ENCODE results near the gene ARL9.

ARL9 gene, protein sequence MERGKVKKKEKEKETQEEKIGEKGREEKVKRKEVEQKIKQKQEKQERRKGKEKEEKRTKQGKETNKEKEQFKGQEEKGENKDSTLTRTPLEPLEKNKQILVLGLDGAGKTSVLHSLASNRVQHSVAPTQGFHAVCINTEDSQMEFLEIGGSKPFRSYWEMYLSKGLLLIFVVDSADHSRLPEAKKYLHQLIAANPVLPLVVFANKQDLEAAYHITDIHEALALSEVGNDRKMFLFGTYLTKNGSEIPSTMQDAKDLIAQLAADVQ

DNA sequence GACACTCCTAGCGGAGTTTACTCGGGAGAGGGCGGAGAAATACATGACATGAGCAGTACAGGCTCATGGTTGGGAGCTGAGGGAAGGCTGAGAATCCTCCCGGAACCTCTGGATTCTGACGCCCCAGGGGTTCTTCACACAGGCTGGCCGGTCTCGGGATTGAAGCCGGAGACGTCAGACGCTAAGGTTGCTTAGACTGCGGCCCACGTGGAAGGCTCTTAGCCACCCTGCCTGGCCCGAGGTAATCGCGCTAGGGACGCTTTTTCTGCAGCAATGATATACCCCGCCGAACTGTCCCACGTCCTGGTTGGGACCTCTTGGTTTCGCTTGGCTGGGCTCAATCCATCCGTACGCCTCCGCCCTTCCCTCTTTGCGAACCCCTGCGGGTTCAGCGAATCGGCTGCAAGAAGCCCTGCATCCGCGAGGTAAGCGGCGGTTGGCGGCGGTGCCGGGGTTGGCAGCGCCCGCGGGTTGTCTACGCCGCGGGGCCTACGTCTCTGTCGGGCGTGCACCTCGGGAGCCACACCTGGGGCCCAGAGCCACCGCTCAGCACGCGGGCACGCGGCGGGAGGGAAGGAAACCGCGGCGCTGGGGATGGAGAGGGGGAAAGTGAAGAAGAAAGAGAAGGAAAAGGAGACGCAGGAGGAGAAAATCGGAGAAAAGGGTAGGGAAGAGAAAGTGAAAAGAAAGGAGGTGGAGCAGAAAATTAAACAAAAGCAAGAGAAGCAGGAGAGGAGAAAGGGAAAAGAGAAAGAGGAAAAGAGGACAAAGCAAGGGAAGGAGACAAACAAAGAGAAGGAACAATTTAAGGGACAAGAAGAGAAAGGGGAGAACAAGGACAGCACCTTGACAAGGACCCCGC is at the start of gene ARL9:
Gene ARL9, plus strand, starts transcription at position 523 of the 862 bp plus-strand sequence. Its CDS starts 72 bp downstream, at position 595.
- peak; percentile 84 for DNase-seq

DNA sequence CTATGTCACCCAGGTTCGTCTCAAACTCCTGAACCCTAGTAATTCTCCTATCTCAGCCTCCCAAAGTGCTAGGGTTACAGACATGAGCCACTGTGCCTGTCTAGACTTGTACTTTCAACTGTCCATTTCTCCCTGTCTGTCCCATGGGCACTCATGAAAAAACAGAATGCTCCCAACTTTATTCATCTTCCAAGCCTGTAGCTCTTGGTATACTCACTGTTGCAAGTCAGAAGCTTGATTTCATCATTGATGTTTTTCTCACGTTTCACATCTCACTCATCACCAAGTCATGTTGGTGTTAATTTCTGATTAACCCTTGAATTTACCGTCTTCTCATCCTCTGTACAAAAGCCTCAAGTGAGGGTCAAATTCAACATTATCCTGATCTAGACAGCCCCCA is 45.5 kb upstream of the ARL9 start:
- DNase-seq, result no peak

DNA sequence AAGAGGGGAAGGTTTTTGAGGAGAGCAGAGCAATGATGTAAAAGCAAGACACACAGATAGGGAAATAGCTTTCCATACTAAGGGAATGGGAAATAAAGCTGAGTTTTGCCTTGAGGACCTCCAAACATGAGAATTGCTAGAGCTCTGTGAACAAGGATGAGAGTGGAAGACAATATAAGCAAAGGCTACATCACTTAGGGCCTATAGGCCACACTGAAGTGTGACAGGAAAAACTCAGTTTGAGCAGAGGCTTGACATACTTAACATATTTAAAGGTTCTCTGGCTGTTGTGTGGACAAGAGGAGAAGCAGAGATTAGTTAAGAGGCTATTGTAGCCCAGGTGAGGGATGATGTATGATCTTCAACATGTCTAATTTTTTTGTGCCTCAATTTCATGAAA is 43.4 kb upstream of the ARL9 start:
- no peak for DNase-seq

DNA sequence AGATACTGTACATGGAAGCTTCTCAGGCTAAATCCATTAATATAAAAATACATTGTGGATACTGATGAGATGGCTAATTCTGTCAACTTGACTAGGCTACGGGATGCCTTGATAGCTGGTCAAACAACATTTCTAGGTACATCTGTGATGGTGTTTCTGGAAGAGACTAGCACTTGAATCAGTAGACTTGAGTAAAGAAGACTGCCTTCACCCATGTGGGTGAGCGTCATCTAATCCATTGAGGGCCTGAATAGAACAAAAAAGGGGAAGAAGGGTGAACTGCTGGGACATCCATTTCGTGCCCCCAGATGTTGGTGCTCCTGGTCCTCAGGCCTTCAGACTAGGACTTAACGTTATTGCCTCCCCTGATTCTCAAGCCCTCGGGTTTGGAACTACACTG is 41.9 kb upstream of the ARL9 start:
- DNase-seq, result no peak

DNA sequence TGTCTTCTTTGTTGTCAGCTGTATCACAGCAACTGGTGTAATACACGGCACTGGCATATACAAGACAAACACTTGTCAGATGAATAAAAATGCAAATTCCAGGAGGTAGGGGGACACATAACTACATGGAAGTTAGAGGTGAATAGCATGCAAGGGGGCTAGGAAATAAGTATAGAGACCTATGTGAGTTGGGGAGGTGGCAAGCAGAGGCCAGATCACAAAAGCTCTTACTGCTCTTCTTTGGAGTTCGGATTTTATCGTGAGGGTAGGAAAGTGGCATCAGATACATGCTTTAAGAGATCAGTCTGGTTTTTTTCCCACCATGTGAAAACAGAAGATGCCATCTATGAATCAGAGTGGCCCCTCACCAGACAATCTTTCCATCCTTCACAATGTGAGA is 41.0 kb upstream of the ARL9 start:
- DNase-seq, result no peak

DNA sequence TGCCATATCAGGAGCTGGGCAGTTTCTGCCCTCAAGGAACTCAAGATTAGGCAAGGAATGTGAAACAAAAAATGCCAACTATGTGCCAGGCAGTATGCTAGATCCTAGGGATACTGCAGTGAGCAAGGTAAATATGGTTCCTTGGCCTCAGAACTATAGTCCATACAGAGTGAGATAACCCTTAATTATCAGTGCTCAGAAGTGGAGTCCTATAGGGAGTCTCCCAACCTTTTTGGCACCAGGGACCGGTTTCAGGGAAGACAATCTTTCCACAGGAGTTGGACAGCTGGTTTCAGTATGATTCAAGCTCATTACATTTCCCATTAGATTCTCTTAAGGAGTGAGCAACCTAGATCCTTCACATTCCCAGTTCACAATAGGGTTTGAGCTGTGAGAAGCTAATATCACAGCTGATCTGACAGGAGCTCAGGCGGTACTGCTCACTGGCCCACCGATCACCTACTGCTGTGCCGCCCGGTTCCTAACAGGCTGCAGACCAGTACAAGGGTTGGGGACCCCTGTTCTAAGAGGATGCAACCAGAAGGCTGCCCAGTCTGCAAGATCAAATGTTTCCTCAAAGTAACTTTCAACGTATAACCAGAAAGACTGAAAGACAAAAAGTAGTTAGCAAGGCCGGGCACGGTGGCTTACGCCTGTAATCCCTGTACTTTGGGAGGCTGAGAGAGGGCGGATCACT is 39.8 kb upstream of the ARL9 start:
- DNase-seq, result peak; percentile 3

DNA sequence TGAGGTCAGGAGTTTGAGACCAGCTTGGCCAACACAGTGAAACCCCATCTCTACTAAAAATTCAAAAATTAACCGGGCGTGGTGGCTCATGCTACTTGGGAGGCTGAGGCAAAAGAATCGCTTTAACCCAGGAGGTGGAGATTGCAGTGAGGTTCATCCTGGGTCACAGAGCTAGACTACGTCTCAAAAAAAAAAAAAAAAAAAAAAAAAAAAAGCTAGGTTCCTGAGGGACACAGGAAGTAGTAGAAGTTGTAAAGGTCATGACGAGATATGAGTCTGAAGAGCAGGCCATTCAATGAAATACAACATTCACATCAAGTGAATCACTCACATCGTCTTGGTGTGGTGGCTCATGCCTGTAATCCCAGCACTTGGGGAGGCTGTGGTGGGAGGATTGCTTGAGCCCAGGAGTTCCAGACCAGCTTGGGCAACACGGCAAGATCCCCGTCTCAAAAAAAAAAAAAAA is 39.3 kb upstream of the ARL9 start:
- DNase-seq, result peak; percentile 13

DNA sequence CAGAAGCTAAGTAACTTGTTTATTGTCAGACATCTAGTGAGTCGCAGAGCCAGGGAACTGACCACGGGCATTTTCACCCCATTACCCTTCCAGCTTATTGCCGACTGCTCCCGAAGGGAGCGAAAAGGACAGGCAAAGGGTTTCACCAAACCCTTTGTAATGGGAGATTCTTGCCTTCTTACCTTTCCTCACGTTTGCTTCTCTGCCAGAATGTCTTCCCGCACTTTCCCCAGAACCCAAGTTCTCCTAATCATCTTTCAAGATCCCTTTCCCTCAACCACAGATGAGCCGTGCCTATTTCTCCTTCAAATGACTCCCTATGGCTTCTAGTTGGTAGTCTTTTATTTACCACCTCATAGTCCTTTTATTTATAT is 38.7 kb upstream of the ARL9 start:
- DNase-seq, result no peak

DNA sequence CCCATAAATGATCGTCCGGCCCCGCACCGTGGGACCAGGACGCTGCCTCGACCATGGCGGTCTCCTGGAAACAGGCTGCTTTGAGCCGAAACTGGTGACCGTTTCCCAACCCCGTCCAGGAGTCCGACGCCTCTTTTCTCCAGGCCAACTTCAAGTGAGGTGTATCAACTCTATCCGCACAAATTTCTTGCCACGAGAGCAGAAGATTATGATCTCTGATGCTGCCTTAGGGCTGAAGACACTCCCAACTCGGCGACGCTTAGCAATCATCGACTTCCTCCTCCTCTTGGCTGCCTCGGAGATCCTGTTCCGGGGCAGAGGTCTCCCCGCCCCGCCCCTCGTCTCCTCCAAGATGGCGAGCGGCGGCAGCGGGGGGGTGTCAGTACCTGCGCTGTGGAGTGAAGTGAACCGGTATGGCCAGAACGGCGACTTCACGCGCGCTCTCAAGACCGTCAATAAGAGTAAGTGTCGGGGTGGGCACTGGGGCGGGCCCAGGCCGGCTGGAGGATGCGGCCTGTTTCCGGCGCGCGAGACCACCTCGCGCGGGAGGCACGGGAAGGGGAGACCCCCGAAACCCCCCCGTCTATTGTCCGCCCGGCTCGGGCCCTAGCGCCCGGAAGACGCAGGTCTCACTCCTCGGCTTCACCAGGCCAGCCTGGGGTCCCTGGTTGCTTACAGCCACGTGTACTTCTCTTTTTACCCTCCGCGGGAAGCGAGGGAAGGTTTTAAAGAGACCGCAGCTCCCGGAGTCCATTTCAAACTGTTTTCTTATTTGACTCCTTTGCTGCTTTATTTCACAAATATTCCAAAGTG is 38.1 kb upstream of the ARL9 start, which contains the start of gene SRP72:
Gene SRP72, plus strand, starts transcription at position 334 of the 813 bp plus-strand sequence. Its CDS starts 19 bp downstream, at position 353.
- peak; percentile 93 for DNase-seq

DNA sequence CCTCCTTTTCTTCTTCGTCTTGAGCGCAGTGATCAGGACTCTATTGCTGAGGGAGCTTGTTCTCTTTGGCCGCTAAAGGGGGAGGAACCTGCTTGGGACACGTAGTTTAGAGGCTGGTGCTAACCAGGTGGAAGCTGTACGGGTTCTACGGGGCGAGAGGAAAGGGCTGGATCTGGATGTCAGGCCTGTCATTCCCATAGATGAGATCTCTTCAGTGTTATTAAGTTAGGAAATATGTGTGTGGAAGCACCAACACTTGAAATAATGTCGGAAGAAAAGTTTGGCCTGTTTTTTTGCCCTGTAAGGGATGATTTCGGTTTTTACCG is 37.5 kb upstream of the ARL9 start:
- DNase-seq, result no peak

DNA sequence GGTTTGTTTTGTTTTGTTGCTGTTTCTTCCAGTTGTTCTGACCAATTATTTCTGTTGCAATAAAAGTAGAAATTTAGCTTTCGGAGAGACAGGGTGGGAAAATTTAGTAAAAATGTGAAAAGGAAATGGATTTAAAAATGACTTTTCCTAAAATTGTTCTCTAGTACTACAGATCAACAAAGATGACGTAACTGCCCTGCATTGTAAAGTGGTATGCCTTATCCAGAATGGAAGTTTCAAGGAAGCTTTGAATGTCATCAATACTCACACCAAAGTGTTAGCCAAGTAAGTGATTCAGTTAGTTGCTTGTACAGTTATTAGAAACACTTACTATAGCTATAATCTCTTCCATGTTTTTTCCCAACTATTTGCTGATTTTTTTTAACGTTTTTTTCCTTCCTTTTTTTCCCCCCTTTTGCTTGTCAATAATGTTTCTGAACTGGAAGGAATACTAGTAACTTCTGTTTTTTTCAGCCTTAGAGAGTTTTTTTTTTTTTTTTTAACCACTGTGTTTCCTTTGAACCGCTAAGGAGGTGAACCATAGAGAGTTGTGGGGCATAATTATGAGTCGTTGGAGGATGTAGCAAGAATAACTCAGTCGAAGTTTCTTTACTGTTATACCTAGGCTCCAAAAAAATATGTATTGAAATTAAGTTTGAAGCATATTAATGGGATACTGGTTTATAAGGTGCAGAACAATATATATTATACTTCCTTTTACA is 35.9 kb upstream of the ARL9 start:
- DNase-seq, result no peak

DNA sequence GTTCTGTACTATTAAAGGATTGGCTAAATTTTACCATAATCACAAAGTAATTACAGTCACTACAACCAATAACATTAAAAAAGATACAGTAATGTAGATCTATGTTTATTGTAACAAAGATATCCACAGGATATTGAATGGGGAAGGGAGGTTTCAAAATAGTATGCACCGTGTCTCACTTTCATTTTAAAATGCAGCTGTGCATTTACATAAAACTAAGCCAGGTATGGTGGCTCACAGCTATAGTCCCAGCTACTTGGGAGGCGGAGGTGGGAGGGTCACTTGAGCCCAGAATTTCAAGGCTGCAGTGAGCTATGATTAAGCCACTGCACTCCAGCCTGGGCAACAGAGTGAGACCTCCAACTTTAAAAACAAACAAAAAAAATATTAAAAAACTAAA is 29.7 kb upstream of the ARL9 start:
- no peak for DNase-seq

DNA sequence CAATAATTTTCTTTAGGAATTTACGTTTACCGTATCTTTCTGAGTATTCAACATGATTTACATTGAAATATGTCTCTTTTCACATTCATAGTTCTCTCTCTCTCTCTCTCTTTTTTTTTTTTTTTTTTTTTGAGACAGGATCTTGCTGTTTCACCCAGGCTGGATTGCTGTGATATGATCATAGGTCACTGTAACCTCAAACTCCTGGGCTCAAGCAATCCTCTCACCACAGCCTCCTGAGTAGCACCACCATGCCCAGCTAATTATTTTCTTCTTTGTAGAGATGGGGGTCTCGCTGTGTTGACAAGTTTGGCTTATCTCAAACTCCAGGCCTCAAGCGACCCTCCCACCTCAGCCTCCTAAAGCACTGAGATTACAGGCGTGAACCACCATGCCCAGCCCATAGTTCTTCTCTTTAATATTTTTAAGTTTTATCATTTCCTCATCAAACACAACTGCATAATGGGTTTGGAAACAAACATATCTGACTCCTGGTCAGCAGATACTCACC is 28.3 kb upstream of the ARL9 start:
- no peak for DNase-seq

DNA sequence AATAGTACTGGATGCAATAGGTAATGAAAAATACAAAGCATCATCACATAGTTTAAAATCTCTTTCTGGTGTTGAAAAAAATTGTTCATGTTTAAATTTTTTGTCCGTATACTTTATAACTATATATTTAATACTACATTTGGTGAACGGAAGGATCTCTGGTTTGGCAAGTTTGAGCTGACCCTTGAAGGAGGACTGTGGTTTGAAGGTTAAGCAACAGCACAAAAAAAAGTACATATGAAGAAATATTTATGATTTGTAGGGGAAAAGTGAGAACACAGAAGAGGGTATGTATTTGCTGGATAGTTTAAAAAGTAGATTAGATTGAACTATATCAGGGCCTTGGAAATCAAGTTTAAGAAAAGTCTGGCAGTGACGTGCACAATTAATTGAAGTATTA is 24.9 kb upstream of the ARL9 start:
- DNase-seq, result no peak

DNA sequence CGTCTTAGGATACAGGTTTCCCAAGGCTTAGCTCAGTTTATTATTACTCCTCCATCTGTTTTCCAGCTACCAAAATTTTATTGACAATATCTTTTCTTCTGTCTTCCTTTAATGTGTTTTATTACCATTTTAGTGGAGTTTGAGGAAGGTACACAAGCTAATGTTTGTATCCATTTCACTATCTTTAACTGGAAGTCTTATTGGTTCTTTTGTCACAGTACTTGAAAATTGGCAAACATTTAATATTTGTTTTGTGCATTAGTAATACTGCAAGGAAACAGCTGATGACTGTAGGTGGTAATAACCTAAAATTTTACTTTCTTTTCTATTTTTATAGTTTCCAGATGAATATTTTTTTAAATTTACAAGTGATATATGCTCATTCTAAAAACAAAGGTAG is 9.3 kb upstream of the ARL9 start:
- DNase-seq, result no peak

DNA sequence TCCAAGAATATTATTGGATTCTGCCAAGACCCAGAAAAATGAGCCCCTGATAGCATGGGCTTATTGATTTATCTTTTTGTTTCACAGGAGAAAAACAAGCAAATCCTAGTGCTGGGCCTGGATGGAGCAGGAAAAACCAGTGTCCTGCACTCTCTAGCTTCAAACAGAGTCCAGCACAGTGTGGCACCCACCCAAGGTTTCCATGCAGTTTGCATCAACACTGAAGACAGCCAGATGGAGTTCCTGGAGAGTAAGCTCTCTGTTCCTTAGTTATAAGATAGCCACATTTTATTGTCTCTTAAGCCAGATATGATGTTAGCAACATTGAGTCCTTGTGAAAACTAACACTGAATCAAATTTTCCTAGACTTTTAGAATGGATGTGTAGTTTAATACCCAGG is 5.5 kb downstream of the ARL9 start:
- DNase-seq, result no peak

DNA sequence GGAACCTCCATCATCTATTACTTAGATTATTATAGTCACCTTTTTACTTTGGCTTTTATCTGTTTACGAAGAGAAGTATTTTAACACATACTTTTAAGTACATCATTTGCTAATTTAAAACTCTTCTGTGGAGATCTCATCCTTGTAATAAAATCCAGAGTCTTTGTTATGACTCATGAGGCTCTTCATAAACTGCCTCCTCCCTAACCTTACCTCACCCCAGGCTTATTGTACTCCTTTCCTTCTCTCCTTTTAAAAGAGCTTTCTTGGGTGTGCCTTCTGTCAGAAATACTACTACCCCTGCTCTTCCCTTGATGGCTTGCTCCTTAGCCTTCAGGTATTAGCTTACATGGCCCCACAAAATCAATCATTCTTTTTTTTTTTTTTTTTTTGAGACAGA is 6.6 kb downstream of the ARL9 start:
- no peak for DNase-seq

DNA sequence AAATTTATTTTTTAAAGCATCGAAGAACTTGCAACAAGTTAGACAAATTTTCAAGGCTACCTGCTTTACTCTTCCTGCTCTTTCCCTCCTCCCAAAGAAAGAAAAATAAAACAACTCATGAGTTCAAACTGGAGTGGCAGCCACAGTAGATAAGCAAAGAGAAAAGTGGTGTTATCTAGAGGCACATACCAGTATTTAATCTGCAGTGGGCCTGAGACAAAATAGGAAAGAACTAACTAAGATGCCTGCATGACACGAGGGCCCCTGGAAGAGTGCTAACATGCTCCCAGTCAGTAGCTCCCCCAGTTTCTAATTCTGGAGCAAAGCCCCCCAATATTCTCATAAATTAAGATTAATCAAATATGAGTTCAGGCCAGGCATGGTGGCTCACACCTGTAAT is 7.9 kb downstream of the ARL9 start:
- no peak for DNase-seq

DNA sequence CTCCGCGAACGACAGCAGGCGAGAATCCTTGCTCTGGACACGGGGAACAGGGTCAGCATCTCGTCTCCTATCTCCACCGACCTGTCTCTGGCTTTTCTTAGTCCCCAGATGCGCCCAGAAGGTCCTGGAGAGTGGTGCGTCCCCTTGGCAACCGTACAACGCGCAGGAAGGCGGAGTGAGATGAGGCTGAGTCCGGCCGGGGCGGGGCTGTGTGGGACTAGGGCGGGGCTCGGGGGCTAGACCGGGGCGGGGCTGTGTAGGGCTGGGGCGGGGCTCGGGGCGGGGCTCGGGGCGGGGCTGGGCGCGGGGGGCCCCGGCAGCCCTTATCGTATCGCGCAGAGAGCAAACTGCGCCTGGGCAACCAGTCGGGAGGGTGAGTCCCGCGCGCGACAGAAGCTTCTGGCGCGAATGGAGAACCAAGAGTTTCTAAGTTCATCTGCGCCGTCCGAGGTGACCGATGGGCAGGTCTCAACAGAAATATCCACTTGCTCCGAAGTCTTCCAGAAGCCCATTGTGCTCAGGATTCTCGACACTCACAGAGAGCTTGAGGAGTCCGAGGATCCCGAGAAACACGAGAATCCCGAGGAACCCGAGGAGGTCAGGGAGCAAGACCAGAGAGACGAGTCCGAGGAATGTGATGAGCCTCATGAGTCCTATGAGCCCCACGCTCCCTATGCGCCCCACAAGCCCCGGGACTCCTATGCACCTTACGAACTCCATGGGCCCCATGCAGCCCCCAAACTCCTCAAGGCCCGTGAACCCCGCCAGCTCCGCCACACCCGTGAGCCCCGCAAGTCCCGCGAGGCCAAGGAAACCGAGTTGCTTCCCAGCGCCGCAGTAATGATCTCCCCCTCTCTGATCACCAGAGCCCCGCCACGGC is 24.9 kb downstream of the ARL9 start:
- peak; percentile 84 for DNase-seq

DNA sequence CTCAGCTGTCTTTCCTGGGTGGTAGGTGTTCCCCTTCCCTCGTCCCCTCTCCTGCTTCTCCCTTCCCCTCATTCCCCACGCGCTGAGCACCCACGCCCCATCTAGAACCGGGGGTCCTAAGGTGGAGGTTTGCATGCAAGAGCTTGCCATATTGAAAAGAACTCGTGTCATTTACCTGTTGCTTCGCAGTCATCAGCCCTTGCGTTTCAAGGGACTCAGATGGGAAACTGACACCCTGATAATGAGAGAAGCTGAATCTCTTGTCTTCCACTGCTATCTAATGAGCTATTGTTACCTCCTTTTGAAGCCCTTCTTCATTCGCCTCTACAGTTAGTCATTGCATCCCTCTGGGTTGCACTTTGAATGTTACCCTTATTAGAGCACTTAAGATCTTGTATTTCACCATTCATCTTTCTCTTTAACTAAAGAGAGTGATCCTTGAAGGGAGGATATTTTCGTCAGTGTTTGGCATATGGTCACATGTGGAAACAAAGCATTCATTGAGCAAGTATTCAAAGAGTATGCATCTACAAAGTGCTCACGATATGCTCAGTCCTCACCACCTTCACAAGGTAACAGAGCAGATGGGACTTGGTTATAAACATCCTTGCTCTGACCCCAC is 25.7 kb downstream of the ARL9 start:
- DNase-seq, result no peak
